Eye (tissue), 1 donor: Measurements from ENCODE around the gene MAST4.
A peak's percentile ranks its signal among the peaks of the same experiment; 100 is the strongest.

Source experiments
- DNase-seq: peaks from one replicate; pipeline ENCODE4 v3.0.0-alpha.2; 2015

MAST4 gene

DNA sequence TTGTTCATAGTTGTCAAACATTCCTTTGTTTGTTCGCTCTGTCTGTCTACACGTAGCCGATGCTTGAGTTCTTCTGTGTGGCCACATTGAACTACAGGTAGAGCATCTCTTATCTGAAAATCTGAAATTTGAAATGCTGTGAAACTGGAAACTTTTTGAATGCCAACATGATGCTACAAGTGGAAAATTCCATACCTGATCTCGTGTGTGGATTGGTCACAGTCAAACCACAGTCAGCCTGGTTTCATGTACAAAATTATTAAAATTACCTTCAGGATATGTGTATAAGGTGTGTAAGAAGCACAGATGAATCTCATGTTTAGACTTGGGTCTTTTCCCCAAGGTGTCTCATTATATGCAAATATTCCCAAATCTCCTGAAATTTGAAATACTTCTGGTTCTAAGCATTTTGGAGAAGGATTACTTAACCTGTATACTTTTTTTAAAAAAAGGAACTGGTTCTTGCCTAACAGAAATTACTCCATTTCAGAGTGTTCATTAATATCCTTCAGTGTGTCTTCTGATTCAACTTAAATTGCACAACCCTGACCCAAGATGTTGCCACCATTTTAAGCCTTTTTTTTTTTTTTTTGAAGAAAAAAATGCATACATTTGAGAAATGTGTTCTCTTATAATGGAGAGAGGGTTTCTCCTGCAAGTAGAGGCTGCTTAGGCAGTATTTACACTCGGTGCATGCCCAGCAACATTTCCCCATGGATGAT, 254.3 kb downstream of the MAST4 start:
- peak; percentile 19 for DNase-seq

DNA sequence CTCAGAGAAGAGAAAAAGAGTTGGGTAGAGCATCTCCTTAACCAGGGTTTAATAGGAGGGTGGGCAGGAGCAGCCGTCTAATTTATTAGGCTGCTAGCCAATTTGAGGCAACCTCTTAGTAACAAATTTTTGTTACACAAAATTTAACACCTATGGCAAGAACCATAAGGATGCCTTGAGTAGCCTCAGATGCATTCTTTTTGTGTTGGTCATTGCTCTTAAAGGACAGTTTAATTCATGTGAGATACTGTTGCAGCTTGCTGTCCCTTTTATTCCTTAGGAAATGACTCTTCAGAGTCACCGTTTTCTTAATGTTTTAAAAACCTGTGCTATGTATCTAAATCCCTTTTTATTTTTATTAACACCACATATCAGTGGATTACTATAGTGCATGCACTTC, 255.1 kb downstream of the MAST4 start:
- no peak for DNase-seq

DNA sequence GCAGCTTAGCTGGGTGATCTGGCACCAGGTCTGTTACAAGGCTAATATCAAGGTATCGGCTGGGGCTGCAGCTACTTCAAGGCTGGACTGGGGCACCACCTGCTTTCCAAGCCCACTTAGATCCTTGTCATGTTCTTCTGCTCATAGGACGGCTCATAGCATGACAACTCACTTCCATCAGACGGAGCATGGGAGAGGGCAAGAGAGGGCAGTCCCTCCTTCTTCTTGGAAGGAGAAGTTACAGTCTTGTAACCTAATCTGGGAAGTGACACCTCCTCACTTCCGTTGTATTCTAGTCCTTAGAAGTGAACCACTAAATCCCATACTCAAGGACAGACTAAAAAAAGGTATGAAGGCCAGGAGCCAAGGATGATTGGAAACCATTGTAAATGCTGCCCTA, 258.2 kb downstream of the MAST4 start:
- no peak for DNase-seq

DNA sequence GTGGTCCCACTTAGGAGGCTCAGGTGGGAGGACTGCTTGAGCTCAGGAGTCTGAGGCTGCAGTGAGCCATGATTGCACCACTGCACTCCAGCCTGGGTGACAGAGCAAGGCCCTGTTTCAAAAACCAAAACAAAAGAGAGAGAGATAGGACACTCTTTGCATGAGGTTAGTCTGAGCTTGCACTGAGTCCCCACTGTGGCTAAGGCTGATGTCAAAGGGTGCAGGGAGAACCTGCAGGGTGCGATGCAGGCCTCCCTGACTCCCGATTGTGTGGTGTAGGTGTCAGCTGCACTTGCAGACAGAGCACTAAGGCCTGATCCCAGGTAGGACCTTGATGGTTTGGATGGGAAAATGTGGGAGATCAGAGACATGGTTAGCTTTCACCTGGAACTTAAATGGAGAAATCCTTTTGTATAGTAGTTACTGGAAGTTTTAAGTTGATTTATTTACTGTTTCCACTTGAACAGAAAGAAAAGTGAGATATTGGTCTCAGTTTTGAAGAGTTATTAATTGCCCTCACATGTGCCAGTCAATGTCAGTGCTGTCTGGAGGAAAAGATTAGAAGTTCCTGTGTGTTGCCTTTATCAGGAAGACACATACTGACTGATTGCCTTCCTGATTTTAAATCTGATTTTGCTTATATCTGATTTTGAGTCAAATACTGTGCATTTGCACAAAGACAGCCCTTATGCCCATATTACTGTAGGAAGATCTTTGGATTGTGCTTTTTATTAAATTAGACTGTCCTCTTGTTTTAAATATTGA, 260.0 kb downstream of the MAST4 start:
- no peak for DNase-seq

DNA sequence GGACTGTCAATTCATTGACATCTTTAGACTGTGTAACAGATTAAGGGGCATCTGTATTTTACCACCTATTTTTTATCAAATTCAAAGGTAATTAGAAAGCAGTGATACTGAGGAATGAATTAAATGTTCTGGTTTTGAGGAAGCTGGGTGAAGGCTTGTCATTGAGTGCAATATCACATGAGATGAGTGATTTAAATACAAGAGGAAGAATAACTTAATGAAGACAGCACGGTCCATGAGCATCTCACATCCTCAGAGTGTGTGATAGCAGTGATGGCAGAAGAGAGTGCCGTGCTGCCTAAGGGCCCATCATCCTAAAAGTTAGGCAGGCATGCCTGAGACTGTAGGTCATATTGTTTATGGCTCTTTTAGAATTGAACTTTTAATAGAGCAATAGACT, 263.3 kb downstream of the MAST4 start:
- no peak for DNase-seq

DNA sequence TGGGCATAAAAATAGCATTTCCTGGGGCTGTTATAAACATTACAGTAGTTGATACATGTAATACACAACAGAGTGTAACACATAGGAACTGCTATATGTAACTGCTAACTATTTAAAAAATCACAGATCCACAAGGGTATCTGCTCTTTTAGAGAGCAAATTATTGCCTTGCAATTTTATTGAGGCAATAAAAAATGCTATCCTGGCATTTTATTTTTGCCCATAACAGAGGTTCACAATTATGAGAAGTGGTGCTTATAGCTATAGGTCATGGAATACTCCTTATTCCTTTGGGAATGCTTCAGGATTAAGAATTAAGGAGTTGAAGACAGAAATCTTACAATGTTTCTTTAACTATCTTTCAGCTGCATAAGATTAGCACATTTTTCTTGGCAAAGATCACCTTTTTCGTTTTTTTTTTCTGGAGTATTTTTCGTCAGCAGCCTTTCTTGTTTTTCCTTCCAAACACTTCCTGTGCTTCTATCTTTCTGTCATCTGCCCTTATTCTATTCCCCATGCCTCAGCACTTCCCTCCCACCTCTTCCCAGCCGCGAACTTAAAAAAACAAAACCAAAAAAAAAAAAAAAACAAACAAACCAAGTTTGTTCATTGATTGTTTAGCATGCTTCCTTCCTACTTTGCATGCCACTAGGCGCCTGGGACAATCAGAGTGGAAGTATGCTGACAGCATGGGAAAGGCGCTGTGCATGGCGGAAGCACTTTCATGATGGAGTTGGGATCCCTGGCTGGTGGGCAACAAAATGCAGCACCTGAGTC, 264.2 kb downstream of the MAST4 start:
- DNase-seq, result peak; percentile 44

DNA sequence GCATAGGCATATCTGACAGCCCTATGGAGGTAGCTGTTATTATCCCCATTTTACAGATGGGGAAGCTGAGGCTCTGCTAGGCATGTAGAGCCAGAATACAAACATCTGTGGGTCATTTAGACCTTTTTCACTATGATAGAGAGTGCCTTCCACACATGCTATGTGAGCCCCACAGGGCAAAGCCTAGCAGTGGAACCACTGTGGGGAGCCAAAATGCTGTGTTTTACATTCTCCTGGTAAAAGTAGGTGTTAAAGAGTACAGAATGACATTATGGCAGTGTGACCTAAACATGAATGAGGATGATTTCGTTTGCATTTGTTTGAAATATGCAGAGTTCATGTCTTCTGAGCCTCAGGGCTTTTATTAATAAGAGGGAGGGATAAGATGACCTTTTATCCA, 265.2 kb downstream of the MAST4 start:
- no peak for DNase-seq

DNA sequence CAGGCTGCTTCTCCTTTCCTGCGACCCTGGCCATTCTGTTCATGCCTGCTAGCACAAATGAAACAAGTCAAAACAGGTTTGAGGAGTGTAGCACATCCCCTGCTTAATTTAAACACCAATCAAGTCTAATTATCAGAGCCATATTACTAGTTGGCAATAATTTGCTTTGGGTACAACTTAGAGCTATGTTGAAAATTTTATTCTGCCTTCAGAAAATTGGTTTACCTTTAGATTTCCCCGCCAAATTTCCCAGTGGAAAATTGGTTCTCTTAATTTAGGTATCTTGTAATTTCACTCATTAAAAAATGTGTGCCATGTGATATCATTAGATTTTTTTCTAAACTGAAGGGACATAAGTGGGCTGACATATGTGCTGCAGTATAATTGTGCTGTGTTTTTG, 265.8 kb downstream of the MAST4 start:
- no peak for DNase-seq

DNA sequence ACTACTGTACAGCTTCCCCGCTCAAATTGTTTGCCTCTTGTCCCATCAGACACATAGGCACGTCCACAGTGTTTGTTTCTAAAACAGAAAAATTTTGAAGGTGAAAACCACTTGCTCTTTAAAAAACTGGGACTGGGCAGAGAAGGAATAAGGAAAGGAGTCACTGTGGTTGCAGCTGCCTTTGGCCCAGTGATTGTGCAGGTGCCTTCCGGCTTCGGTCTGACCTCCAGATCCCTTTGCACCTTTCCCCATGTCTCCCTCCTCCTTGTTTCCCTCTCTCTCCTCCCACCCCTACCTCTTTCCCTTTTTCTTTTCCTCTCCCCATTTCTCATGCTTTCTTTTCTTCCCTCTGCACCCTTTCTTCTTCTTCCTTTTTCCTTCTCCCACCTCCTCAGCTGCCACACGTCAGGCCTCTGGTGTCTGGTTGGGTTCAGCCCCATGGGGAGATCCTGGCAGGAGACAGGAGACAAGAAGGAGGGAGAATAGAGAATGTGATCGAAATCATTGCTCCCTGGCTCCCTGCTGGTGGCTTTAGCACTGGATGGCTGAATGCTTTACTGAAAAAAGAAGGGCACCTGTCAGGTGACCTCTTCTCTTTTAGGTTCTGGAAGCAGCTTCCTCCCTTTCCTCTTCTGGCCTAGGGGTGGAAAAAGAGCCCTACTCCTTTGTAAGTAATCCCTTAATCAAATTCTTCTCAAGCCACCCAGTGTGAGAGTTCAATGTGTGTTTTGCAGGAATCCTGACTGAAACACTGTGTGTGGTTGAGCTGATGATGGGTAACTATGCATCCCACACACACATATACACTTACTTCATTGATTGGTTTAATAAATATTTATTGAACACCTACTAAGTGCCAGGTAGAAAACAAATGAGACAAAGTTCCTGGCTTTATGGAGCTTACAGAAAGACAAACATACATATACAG, 267.3 kb downstream of the MAST4 start:
- DNase-seq, result no peak

DNA sequence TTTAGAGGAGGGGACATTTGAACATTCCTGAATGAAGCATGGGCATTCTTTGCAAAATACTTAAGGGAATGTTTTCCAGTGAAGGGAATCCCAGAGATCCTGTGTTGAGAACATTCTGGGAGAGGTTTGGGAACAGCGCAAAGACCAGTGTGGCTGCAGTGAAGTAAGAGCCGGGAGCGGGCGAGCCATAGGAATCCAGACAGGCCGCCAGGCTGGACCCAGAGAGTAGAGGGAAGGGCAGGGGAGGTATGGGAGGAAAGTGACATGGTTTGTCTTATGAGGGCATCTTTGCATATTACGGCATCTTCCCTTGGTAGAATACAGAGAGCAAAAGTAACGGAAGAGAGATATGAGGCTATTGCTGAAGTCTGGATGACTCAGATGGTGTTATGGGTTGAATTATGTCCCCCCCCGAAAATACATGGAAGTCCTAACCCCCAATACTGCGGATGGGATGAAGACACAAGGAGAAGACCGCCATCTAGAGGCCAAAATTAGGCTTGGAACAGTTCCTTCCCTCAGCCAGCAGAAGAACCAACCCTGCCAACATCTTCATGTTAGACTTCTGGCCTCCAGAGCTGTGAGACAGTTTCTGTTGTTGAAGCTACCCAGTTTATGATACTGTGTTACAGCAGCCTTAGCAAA, 268.2 kb downstream of the MAST4 start:
- DNase-seq, result no peak

DNA sequence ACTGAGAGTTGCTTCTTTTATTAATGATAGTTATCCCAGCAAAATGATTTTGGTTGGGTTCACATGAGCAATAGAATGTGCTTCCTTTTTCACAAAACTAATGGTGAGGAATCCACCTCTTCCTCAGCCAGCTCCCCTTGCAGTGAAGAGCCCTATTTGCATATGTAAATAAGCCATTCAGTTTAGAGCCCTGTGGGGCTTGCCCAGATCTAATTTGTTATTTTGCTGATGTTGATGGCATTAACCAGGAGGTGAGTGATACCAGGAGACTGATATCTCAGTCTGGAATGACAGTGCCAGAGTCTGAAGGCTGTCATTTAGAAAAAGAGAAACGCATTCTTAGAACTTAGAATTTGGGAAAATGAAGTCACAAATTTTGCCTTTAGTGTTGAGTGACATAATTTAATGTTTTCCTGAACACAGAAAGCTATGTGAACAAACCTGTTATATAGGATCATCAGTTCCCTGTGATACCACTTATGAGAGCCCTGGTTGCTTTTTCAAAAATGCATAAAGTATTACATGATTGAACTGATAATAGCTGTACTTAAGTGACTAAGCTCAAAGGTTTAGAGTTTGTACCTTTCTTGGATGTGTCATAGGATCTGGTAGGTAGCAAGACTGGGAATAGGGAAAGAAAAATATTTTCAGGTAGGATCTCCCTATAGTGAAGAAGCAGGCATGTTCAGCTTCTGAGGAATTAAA, 271.6 kb downstream of the MAST4 start:
- no peak for DNase-seq

DNA sequence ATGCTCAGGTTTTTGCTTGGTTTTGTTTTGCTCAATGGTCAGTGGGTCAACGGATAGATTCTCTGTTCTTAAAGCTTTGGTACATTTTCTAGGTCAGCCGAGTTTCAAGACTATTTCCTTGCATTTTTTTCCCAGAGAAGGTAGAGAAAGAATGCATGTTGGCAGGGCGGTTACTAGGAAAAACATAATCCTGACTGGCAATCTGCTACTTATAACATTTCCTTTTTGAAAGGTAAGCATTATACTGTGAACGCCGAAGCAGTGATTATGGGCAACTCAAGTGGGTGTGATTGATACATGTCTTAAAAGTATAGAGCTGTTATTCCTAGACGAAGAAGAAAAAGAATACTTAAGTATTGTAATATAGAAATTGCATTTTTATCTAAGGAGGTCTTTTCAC, 273.2 kb downstream of the MAST4 start:
- no peak for DNase-seq

DNA sequence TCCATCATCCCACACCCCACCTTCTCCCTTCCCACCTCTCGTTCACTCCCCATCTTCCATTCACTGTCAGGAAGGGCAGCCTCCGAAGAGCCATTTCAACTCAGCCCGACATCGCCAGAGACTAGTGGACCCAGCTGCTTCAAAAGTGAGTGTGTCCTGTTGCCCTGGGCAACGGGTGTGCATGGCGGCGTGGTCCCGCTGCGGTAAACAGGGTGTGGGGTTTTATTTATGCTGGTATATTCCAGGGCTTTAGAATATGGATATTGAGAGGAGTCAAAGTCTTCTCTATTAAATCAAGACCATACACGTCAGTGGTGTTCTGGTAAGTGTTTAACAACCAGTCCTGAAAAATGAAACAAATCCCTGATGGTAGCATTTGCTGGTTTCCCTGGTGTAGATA, 274.5 kb downstream of the MAST4 start:
- DNase-seq, result no peak

DNA sequence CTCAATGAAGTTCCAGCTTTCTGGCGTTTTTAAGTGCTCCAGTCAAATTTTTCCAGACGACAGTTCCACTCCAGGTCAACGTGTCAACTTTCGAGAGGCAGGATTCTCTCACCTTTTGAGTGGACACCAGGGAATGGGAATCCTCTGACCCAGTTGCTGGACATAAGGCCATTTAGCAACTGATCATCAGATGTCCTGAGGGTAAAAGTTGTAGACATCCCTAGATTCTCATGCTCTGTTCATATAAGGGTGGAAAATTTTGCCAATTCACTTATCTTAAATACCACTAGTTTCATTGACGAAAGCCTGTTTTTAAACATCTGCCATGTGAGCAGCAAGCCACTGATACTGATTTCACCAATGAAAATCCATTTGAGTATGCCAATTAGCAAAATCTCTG, 275.5 kb downstream of the MAST4 start:
- DNase-seq, result no peak

DNA sequence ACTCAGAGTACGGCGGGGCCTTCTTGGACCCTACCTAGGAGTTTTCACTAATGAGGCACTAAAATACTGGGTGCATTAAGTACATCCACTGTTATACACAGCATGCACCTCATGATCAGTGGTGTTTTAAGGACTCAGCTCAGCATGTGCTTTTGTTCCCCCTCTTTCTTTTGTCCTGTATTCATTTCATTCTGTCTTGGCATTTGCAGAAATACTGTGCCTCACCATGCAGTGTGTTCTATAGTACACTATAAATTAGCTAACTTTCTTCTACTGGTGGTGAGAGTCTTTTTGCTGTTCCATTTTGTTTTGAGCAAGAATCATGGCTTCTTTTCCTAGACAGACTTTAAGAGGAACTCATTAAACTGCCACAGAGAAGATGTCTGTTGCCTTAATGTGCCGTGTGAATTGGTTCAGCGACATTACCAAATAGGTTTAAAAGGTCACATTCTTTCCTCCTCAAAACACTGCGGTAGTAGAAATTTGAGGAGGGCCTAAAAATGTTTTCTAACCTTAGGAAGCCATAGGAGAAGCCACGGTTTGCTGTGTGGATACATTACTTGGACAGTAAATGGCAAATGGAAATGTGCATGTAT, 276.6 kb downstream of the MAST4 start:
- peak; percentile 55 for DNase-seq

DNA sequence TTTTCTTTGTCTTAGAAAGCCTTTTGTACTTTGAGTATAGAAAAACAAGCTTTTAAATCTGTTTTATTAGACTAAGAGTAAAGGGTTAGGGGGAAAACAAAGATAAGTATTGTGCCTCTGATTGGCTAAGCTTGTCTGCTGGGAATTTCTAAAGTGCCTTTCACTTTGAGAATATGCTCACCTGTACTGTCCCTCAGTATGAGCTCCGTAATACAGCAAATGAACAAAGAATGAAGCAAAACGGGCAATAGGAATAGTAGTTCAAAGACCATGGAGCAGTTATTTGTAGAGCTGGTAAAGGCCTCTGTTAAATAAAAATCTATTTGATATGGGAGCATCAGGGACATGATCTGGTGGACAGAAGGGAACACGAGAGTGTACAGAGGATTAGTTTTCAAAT, 277.8 kb downstream of the MAST4 start:
- no peak for DNase-seq

DNA sequence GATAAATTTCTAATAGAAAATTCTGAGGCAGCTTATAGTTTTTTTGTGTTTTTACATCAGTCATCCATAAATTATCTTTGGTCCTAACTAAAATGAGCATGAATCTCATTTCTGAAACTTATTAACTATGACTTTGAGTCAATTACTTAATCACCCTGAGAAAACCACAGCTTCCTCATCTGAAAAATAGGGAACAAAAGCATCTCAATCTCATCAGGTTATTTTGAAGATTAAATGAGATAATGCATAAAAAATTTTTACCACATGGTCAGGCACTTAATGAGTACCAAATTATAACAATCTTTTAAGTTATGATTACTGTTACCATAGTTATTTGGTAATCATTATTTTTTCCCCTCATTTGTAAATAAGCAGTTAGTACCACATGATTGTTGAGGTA, 279.1 kb downstream of the MAST4 start:
- DNase-seq, result no peak

DNA sequence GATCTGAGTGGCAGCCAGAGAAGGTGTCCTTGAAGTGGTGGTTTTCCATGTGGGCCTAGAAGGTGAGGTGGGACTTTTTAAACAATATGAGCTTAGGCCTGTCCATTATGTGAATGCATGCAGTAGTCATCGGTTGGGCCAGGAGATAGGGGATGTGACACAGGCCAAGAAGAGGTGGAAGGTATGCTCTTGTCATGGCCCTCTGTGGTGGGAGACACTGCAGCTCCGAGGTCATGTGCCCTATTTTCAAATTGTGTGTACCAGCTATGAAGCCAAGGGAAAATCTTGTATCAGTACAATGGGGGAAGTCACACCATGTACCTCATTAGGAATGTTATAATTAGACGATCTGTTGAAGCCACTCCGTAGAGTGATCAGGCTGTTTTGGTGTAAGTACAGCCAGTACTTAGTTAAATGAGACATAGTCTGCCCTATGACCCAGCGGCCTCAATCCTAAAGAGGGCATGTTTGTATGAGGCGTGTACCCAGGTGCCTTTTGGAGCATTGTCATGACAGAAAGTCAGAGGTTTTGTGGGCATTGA, 280.1 kb downstream of the MAST4 start:
- no peak for DNase-seq

DNA sequence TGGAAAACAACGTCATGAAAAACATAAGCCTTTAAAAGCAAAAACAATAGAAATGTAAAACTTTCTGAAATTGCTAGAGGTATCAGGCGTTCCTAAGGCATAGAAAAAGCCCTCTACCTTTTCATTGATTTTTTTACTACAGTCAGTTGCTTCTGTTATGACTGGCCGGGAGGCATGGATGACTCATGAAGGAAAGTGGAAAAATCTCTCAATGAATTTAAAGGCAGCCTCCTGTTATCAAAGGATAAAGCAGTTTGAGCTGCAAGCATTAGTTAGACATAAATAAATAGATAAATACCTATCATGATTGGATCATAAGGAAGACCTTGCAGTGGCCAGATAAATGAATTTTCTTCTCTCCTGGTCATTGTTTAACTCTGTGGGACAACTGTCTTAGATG, 281.6 kb downstream of the MAST4 start:
- no peak for DNase-seq

DNA sequence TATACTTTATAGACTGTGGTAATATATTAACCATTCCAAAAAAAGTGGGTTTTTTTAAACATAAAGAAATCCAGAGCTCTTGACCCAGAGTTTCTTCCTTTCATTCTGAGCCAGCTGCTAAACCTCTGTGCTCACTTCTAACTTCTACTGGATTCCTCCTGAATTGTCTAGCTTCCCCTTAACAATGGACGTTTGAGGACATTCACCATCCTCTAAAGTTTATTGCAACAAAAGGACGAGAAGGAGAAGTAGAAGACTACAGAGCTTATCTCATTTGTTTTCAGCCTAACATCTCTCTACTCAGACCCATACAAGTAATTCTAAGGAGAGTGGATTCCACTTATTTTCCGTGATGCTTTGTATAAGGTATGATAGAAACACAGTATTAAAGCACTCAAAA, 284.2 kb downstream of the MAST4 start:
- no peak for DNase-seq
